ENCODE data around the gene MSRB3. TPM values are rescaled to one million over a fixed set of nuclear protein-coding genes. Genes with fewer than 3 reads are reported as not detected.

Gene MSRB3
- total and polyA plus RNA-seq, 2 of the 4 experiments (the other 2 are of a cell fraction): 31.7 to 35.7 TPM

DNA sequence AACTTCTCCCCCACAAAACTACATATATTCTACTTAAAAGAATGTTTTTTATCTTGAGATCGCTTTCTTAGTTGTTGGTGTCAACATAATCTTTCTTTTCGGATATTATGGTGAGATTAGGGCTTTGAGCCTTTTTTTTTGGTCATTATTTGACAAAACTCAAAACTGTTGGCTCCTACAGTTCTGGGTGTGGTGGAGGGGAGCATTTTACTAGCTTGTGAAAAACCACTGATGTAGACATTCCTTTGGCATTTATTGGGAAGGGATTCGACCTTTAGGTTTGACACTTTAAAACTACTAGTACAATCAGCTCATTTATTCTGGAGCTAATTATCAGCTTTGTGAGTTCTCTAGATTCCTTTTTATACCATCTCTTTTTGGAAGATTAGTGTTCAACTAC, 24.4 kb downstream of the MSRB3 start:
- no peak for DNase-seq
- TF ChIP-seq, protein P1, sequence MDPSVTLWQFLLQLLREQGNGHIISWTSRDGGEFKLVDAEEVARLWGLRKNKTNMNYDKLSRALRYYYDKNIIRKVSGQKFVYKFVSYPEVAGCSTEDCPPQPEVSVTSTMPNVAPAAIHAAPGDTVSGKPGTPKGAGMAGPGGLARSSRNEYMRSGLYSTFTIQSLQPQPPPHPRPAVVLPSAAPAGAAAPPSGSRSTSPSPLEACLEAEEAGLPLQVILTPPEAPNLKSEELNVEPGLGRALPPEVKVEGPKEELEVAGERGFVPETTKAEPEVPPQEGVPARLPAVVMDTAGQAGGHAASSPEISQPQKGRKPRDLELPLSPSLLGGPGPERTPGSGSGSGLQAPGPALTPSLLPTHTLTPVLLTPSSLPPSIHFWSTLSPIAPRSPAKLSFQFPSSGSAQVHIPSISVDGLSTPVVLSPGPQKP (IDR thresholded peaks at IDR 0.05; ENCODE audit: borderline replicate concordance, low read depth, low read length): no peak
- TF ChIP-seq RAD21 (IDR thresholded peaks at IDR 0.05; ENCODE audit: low read length) (no peak), BHLHE40 (IDR thresholded peaks at IDR 0.05; ENCODE audit: low read depth, low read length) (no peak), RCOR1 (IDR thresholded peaks at IDR 0.05; ENCODE audit: insufficient replicate concordance, low read length) (no peak), CHD1 (IDR thresholded peaks at IDR 0.05; ENCODE audit: low read depth, low read length) (no peak), SMC3 (IDR thresholded peaks at IDR 0.05; ENCODE audit: low read depth, low read length) (no peak), POLR2A (IDR thresholded peaks at IDR 0.05; ENCODE audit: low read depth, low read length) (no peak), RFX5 (IDR thresholded peaks at IDR 0.05; ENCODE audit: low read depth, low read length) (no peak), NFE2L2 (IDR thresholded peaks at IDR 0.05; ENCODE audit: low read depth, low read length) (no peak), MXI1 (IDR thresholded peaks at IDR 0.05; ENCODE audit: borderline replicate concordance, low read depth, low read length) (no peak), MAFK (IDR thresholded peaks at IDR 0.05; ENCODE audit: low read depth, low read length) (no peak), FOS (IDR thresholded peaks at IDR 0.05; ENCODE audit: low read depth, low read length) (no peak), CEBPB (IDR thresholded peaks at IDR 0.05; ENCODE audit: low read depth, low read length) (no peak), MAZ (IDR thresholded peaks at IDR 0.05; ENCODE audit: borderline replicate concordance, low read depth, low read length) (no peak)
- TF ChIP-seq, protein P2, sequence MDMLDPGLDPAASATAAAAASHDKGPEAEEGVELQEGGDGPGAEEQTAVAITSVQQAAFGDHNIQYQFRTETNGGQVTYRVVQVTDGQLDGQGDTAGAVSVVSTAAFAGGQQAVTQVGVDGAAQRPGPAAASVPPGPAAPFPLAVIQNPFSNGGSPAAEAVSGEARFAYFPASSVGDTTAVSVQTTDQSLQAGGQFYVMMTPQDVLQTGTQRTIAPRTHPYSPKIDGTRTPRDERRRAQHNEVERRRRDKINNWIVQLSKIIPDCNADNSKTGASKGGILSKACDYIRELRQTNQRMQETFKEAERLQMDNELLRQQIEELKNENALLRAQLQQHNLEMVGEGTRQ (IDR thresholded peaks at IDR 0.05; ENCODE audit: low read depth, low read length): no peak
- TF ChIP-seq, protein P3, sequence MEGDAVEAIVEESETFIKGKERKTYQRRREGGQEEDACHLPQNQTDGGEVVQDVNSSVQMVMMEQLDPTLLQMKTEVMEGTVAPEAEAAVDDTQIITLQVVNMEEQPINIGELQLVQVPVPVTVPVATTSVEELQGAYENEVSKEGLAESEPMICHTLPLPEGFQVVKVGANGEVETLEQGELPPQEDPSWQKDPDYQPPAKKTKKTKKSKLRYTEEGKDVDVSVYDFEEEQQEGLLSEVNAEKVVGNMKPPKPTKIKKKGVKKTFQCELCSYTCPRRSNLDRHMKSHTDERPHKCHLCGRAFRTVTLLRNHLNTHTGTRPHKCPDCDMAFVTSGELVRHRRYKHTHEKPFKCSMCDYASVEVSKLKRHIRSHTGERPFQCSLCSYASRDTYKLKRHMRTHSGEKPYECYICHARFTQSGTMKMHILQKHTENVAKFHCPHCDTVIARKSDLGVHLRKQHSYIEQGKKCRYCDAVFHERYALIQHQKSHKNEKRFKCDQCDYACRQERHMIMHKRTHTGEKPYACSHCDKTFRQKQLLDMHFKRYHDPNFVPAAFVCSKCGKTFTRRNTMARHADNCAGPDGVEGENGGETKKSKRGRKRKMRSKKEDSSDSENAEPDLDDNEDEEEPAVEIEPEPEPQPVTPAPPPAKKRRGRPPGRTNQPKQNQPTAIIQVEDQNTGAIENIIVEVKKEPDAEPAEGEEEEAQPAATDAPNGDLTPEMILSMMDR (conservative IDR thresholded peaks at IDR 0.05; ENCODE audit: low read depth, low read length): no peak
- Histone ChIP-seq H3K4me1 (ENCODE audit: control insufficient read depth, insufficient read depth, low read length) (peaks cover 19% of the 10 kb centered on the region), H3K56ac (ENCODE audit: extremely low read depth, insufficient read depth, low read length) (no peak overlapping the region), H2AFZ (replicated peaks; ENCODE audit: low read length, poor library complexity) (no peak overlapping the region), H3K9ac (ENCODE audit: low read depth, low read length) (no peak overlapping the region), H3K4me2 (ENCODE audit: low read depth, low read length) (no peak overlapping the region), H3K79me1 (ENCODE audit: low read depth in 1 of 2, low read length in 2 of 2) (peaks cover 22 to 70% of the 10 kb centered on the region in 2 experiments), H4K91ac (ENCODE audit: insufficient read depth, low read depth, low read length) (no peak overlapping the region), H2BK120ac (ENCODE audit: low read depth, low read length) (no peak overlapping the region), H3K23ac (ENCODE audit: low read depth, low read length) (no peak overlapping the region), H3K9me3 (ENCODE audit: control insufficient read depth, insufficient read depth, low read length) (no peaks in the 10 kb centered on the region), H4K8ac (ENCODE audit: low read depth in 2 of 2, low read length in 2 of 2) (no peak overlapping the region), H3K14ac (replicated peaks; ENCODE audit: low read depth, low read length) (no peak overlapping the region), H3K36me3 (ENCODE audit: control insufficient read depth, insufficient read depth, low read length) (no peaks in the 10 kb centered on the region; the same call in 1 of the 2 replicates), H3K18ac (ENCODE audit: low read depth, low read length) (no peak overlapping the region), H4K20me1 (ENCODE audit: insufficient read depth, low read length) (peaks cover 38% of the 10 kb centered on the region), H3K4ac (ENCODE audit: low read depth, low read length) (no peak overlapping the region), H3K27me3 (ENCODE audit: control insufficient read depth, insufficient read depth, low read length) (no peaks in the 10 kb centered on the region), H2BK5ac (ENCODE audit: low read depth, low read length, poor library complexity, severe bottlenecking) (no peak overlapping the region), H3K27ac (ENCODE audit: insufficient read depth, low read length) (no peak overlapping the region), H3K9me1 (ENCODE audit: insufficient read depth, low read length) (peaks cover 11% of the 10 kb centered on the region), H3K4me3 (ENCODE audit: insufficient read depth, low read depth, low read length) (no peak overlapping the region), H4K5ac (ENCODE audit: low read depth, low read length) (no peak overlapping the region), H2BK15ac (ENCODE audit: low read depth, low read length) (no peak overlapping the region), H2BK20ac (ENCODE audit: low read depth, low read length) (no peak overlapping the region), H2AK5ac (ENCODE audit: low read depth, low read length) (no peak overlapping the region), H2AK9ac (replicated peaks; ENCODE audit: low read depth, low read length, poor library complexity) (no peak overlapping the region)
- ChIA-PET CTCF (interaction anchor here (0.7 to 1.0 kb wide), 3 partner anchors 20 to 418 kb away, joined by 3 to 4 read pairs (median 3); no protein-coding TSS in a partner anchor), POLR2A (ENCODE audit: unreplicated experiment) (no interaction called here)
- intact Hi-C loops (cut with micrococcal nuclease) (loop anchor here (10.0 kb wide), 2 partner anchors 442 to 662 kb away; no protein-coding TSS in a partner anchor), in situ Hi-C loops (cut with MboI; ENCODE audit: low sequenced_read_pairs) (loop anchor here (10.0 to 25.0 kb wide), 2 partner anchors 384 to 782 kb away; no protein-coding TSS in a partner anchor), dilution Hi-C loops (cut with HindIII; ENCODE audit: low sequenced_read_pairs, unreplicated experiment) (no loop called here)
- BruUV-seq (replicated peaks): no TSS peak
- no CpG with 5 or more reads among the region's 3 CpGs for WGBS, 2 experiments (ENCODE audit: extremely low coverage in 2 of 2, insufficient read length in 1 of 2)
- no peak for ATAC-seq (ENCODE audit: low read depth)

Data from IMR-90 (cell line).